Measurements from ENCODE around the gene DCAF11. TPM values are rescaled to one million over a fixed set of nuclear protein-coding genes. Genes with fewer than 3 reads are reported as not detected.

The DCAF11 gene
- total and polyA plus RNA-seq, 2 of the 13 experiments (the other 11 are each of a cell fraction or from before 2014, with no cell fraction given), result 150 to 257 TPM

DNA sequence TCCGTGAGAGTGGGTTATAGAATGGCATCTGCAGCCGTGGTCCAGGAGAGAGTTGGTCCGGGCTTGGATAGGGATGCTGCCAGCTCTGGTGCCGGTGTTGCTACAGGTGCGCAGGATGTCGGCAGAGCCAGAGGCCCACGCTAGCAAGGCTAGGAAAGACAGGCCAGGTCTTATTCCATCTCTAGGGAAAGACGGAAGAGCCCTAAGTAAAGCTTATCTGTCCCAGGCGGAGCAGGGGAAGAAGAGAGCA, 20.9 kb downstream of the DCAF11 start (continued):
- TF ChIP-seq, protein P1, sequence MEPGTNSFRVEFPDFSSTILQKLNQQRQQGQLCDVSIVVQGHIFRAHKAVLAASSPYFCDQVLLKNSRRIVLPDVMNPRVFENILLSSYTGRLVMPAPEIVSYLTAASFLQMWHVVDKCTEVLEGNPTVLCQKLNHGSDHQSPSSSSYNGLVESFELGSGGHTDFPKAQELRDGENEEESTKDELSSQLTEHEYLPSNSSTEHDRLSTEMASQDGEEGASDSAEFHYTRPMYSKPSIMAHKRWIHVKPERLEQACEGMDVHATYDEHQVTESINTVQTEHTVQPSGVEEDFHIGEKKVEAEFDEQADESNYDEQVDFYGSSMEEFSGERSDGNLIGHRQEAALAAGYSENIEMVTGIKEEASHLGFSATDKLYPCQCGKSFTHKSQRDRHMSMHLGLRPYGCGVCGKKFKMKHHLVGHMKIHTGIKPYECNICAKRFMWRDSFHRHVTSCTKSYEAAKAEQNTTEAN (CRISPR knock-in tag; conservative IDR thresholded peaks at IDR 0.05), result no peak
- TF ChIP-seq DMAP1 (CRISPR knock-in tag; IDR thresholded peaks at IDR 0.05), result no peak
- no peak for TF ChIP-seq FOXK2 (IDR thresholded peaks at IDR 0.05)
- TF ChIP-seq ZFX (CRISPR knock-in tag; IDR thresholded peaks at IDR 0.05; ENCODE audit: low read depth), result no peak; the same call in 1 of the 2 replicates
- no peak for TF ChIP-seq MED13 (CRISPR knock-in tag; IDR thresholded peaks at IDR 0.05)
- TF ChIP-seq ZNF350 (CRISPR knock-in tag; IDR thresholded peaks at IDR 0.05; ENCODE audit: borderline replicate concordance, low read depth), result no peak; the same call in 1 of the 2 replicates
- TF ChIP-seq ZNF605 (CRISPR knock-in tag; IDR thresholded peaks at IDR 0.05), result no peak
- no peak for TF ChIP-seq ZBTB7A (CRISPR knock-in tag; IDR thresholded peaks at IDR 0.05)
- TF ChIP-seq, protein P2, sequence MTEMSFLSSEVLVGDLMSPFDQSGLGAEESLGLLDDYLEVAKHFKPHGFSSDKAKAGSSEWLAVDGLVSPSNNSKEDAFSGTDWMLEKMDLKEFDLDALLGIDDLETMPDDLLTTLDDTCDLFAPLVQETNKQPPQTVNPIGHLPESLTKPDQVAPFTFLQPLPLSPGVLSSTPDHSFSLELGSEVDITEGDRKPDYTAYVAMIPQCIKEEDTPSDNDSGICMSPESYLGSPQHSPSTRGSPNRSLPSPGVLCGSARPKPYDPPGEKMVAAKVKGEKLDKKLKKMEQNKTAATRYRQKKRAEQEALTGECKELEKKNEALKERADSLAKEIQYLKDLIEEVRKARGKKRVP (CRISPR knock-in tag; IDR thresholded peaks at IDR 0.05), result no peak
- TF ChIP-seq SYNCRIP (IDR thresholded peaks at IDR 0.05; ENCODE audit: insufficient read depth, low read depth, low read length), result no peak
- no peak for TF ChIP-seq ZNF749 (CRISPR knock-in tag; IDR thresholded peaks at IDR 0.05; ENCODE audit: borderline replicate concordance)
- no peak for TF ChIP-seq NFKBIZ (CRISPR knock-in tag; IDR thresholded peaks at IDR 0.05)
- TF ChIP-seq, protein P3, sequence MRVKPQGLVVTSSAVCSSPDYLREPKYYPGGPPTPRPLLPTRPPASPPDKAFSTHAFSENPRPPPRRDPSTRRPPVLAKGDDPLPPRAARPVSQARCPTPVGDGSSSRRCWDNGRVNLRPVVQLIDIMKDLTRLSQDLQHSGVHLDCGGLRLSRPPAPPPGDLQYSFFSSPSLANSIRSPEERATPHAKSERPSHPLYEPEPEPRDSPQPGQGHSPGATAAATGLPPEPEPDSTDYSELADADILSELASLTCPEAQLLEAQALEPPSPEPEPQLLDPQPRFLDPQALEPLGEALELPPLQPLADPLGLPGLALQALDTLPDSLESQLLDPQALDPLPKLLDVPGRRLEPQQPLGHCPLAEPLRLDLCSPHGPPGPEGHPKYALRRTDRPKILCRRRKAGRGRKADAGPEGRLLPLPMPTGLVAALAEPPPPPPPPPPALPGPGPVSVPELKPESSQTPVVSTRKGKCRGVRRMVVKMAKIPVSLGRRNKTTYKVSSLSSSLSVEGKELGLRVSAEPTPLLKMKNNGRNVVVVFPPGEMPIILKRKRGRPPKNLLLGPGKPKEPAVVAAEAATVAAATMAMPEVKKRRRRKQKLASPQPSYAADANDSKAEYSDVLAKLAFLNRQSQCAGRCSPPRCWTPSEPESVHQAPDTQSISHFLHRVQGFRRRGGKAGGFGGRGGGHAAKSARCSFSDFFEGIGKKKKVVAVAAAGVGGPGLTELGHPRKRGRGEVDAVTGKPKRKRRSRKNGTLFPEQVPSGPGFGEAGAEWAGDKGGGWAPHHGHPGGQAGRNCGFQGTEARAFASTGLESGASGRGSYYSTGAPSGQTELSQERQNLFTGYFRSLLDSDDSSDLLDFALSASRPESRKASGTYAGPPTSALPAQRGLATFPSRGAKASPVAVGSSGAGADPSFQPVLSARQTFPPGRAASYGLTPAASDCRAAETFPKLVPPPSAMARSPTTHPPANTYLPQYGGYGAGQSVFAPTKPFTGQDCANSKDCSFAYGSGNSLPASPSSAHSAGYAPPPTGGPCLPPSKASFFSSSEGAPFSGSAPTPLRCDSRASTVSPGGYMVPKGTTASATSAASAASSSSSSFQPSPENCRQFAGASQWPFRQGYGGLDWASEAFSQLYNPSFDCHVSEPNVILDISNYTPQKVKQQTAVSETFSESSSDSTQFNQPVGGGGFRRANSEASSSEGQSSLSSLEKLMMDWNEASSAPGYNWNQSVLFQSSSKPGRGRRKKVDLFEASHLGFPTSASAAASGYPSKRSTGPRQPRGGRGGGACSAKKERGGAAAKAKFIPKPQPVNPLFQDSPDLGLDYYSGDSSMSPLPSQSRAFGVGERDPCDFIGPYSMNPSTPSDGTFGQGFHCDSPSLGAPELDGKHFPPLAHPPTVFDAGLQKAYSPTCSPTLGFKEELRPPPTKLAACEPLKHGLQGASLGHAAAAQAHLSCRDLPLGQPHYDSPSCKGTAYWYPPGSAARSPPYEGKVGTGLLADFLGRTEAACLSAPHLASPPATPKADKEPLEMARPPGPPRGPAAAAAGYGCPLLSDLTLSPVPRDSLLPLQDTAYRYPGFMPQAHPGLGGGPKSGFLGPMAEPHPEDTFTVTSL (CRISPR knock-in tag; IDR thresholded peaks at IDR 0.05; ENCODE audit: borderline replicate concordance), result no peak
- TF ChIP-seq ZNF543 (CRISPR knock-in tag; IDR thresholded peaks at IDR 0.05), result no peak
- no peak for TF ChIP-seq SP5 (CRISPR knock-in tag; IDR thresholded peaks at IDR 0.05; ENCODE audit: borderline replicate concordance, low read depth)
- 0 out of 2 replicates have a peak, but pooled peaks have one; percentile 42 for TF ChIP-seq HIVEP1 (CRISPR knock-in tag; IDR thresholded peaks at IDR 0.05)
- no peak for TF ChIP-seq REPIN1 (CRISPR knock-in tag; IDR thresholded peaks at IDR 0.05; ENCODE audit: borderline replicate concordance, low read depth)
- TF ChIP-seq KLF11 (CRISPR knock-in tag; IDR thresholded peaks at IDR 0.05), result no peak
- TF ChIP-seq SETDB1 (CRISPR knock-in tag; IDR thresholded peaks at IDR 0.05; ENCODE audit: borderline replicate concordance), result no peak
- no peak for TF ChIP-seq NR1H2 (CRISPR knock-in tag; IDR thresholded peaks at IDR 0.05; ENCODE audit: borderline replicate concordance, low read depth)
- TF ChIP-seq ZNF20 (CRISPR knock-in tag; IDR thresholded peaks at IDR 0.05), result no peak
- TF ChIP-seq, protein P4, sequence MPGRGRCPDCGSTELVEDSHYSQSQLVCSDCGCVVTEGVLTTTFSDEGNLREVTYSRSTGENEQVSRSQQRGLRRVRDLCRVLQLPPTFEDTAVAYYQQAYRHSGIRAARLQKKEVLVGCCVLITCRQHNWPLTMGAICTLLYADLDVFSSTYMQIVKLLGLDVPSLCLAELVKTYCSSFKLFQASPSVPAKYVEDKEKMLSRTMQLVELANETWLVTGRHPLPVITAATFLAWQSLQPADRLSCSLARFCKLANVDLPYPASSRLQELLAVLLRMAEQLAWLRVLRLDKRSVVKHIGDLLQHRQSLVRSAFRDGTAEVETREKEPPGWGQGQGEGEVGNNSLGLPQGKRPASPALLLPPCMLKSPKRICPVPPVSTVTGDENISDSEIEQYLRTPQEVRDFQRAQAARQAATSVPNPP (CRISPR knock-in tag; IDR thresholded peaks at IDR 0.05), result no peak
